Sigmoid colon (tissue), 4 donors: Measurements from ENCODE around the gene CARMIL1.

Experiments used
- EP300 ChIP-seq, 4 donors: sonication (generic); formaldehyde crosslinking; IDR thresholded peaks; one replicate each; pipeline ENCODE4 v1.6.1; 2017; ENCODE audit warnings: antibody characterized with exemption in 4 of 4
- POLR2A ChIP-seq, 2 donors: fragments of 450-650 bp; IDR thresholded peaks; one replicate each; pipeline ENCODE4 v1.6.1; 2016; ENCODE audit warnings: antibody characterized with exemption in 2 of 2, mild to moderate bottlenecking in 2 of 2, moderate library complexity in 2 of 2
- POLR2AphosphoS5 ChIP-seq, 4 donors: sonication (generic); formaldehyde crosslinking; IDR thresholded peaks; one replicate each; pipeline ENCODE4 v1.6.1; 2017; ENCODE audit warnings: antibody characterized with exemption in 4 of 4
- TF ChIP-seq, protein P1 (sequence below), 4 experiments: fragments of 450-650 bp in 3 of 4; fragments of 200-600 bp in 1 of 4; IDR thresholded peaks; one replicate each; pipeline ENCODE4 v1.5.1; 2016 to 2019; ENCODE audit warnings: antibody characterized with exemption in 4 of 4, mild to moderate bottlenecking in 3 of 4, moderate library complexity in 2 of 4

DNA sequence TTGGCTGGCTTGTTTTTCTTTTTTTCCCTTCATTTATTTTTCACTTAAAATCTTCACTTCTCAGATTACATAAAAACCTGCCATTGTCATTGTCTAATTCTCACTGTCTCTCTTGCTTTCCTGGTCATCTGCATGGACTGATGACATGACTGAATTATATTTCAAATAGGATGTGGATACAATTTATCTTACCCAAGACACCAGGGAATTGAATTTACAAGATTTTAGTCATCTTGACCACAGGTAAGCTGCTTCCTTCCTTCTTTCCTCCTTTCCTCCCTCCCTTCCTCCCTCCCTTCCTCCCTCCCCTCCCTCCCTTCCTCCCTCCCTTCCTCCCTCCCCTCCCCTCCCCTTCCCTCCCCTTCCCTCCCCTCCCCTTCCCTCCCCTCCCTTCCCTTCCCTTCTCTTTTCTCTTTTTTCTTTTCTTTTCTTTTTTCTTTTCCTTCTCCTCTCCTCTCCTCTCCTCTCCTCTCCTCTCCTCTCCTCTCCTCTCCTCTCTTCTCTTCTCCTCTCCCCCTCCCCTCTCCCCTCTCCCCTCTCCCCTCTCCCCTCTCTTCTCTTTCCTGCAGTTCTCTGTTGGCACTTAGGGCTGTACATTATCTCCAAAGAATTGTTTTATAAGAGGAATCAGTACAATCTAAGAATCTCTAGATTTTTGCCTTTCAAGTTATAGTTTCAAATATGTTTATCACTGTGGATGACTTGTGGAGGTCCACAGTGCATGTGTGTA is 171.5 kb downstream of the CARMIL1 start:
- TF ChIP-seq, protein P1, sequence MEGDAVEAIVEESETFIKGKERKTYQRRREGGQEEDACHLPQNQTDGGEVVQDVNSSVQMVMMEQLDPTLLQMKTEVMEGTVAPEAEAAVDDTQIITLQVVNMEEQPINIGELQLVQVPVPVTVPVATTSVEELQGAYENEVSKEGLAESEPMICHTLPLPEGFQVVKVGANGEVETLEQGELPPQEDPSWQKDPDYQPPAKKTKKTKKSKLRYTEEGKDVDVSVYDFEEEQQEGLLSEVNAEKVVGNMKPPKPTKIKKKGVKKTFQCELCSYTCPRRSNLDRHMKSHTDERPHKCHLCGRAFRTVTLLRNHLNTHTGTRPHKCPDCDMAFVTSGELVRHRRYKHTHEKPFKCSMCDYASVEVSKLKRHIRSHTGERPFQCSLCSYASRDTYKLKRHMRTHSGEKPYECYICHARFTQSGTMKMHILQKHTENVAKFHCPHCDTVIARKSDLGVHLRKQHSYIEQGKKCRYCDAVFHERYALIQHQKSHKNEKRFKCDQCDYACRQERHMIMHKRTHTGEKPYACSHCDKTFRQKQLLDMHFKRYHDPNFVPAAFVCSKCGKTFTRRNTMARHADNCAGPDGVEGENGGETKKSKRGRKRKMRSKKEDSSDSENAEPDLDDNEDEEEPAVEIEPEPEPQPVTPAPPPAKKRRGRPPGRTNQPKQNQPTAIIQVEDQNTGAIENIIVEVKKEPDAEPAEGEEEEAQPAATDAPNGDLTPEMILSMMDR (IDR thresholded peaks at IDR 0.05) = no peak
- TF ChIP-seq POLR2A (IDR thresholded peaks at IDR 0.05) (no peak), POLR2AphosphoS5 (IDR thresholded peaks at IDR 0.05) (no peak), EP300 (IDR thresholded peaks at IDR 0.05) (no peak)
